ENCODE results near the gene CAMK2B.
"Not testable (repeated sequence)": the region's sequence is repeated elsewhere in the genome, so short reads cannot be mapped to it uniquely, and the experiment has no call there.

The CAMK2B gene

GRCh38 chr7:44187636-44188416, 137.6 kb downstream of the CAMK2B start:
- no peak for DNase-seq

GRCh38 chr7:44186736-44187135, 138.7 kb downstream of the CAMK2B start:
- no peak for DNase-seq

GRCh38 chr7:44185729-44186128, 139.7 kb downstream of the CAMK2B start:
- DNase-seq: no peak

- DNase-seq: no peak
These were observed 140.4 kb downstream of the CAMK2B start for GRCh38 chr7:44184873-44185446.

GRCh38 chr7:44184206-44184872, 141.1 kb downstream of the CAMK2B start:
- DNase-seq: no peak

GRCh38 chr7:44183386-44183785, 142.0 kb downstream of the CAMK2B start:
- no peak for DNase-seq

- no peak for DNase-seq
These were observed 142.6 kb downstream of the CAMK2B start for GRCh38 chr7:44182827-44183226.

GRCh38 chr7:44180631-44181030, 144.8 kb downstream of the CAMK2B start:
- DNase-seq: no peak

GRCh38 chr7:44177570-44178131, 147.7 kb downstream of the CAMK2B start:
- no peak for DNase-seq

- DNase-seq: no peak
These were observed 148.9 kb downstream of the CAMK2B start for GRCh38 chr7:44176486-44176885.

- no peak for DNase-seq
These were observed 149.7 kb downstream of the CAMK2B start for GRCh38 chr7:44175730-44176129.

GRCh38 chr7:44174694-44174948, 150.8 kb downstream of the CAMK2B start:
- DNase-seq: not testable (repeated sequence)

GRCh38 chr7:44173911-44174693, 151.3 kb downstream of the CAMK2B start:
- DNase-seq: no peak

- DNase-seq: no peak
These were observed 152.5 kb downstream of the CAMK2B start for GRCh38 chr7:44172803-44173424.

- no peak for DNase-seq
These were observed 153.0 kb downstream of the CAMK2B start for GRCh38 chr7:44172352-44172751.

GRCh38 chr7:44171901-44172300, 153.5 kb downstream of the CAMK2B start:
- not testable (repeated sequence) for DNase-seq

- no peak for DNase-seq
These were observed 157.5 kb downstream of the CAMK2B start for GRCh38 chr7:44167920-44168319.
